ENCODE measurements around the gene DDOST.

DDOST gene

DNA sequence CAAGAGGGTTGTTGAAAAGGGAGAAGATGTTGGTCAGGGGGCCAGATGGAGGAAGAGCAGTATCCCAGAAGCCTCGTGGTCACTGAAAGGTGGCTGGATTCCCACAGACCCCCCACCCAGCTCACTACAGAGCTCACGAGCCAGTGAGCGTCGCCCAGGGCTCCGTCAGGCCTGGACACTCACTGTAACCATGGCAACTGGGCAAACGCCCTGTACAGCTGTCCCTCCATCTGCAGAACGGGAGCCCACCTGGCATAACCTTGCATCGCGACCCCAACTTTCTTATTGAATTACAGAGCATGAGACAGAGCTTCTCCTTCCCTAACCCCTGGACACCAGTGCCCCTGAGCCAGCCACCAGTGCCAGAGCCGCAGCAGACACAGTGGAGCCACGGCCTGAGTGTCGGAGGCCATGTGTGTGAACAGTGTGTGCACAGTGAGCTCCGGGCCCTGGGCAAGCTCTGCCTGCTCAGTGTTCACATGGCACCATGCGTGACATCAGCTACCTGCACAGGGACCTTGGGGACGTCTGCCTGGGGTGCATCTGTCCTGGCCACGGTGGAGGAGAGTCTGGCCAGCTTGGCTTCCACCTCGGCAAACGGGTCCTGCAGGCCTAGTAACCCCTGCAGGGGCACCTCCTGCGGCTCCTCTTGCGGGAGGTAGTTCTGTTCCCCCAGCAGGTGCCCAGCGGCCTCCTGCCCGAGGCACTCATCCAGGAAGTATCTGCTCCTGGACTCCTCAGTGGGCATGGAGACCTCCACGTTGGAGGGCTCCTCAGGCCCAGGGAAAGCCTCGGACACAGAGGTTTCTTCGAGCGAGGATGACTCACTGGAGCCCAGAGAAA is 25.9 kb upstream of the DDOST start:
- no peak for TF ChIP-seq EZH2phosphoT487 (conservative IDR thresholded peaks at IDR 0.05; ENCODE audit: low read length)
- TF ChIP-seq, protein P1, sequence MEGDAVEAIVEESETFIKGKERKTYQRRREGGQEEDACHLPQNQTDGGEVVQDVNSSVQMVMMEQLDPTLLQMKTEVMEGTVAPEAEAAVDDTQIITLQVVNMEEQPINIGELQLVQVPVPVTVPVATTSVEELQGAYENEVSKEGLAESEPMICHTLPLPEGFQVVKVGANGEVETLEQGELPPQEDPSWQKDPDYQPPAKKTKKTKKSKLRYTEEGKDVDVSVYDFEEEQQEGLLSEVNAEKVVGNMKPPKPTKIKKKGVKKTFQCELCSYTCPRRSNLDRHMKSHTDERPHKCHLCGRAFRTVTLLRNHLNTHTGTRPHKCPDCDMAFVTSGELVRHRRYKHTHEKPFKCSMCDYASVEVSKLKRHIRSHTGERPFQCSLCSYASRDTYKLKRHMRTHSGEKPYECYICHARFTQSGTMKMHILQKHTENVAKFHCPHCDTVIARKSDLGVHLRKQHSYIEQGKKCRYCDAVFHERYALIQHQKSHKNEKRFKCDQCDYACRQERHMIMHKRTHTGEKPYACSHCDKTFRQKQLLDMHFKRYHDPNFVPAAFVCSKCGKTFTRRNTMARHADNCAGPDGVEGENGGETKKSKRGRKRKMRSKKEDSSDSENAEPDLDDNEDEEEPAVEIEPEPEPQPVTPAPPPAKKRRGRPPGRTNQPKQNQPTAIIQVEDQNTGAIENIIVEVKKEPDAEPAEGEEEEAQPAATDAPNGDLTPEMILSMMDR (IDR thresholded peaks at IDR 0.05; ENCODE audit: insufficient read depth, low read length, poor library complexity, severe bottlenecking) = no peak
- H3K79me2 ChIP-seq (ENCODE audit: insufficient read depth, low read length) = no peaks in the 10 kb centered on the region

DNA sequence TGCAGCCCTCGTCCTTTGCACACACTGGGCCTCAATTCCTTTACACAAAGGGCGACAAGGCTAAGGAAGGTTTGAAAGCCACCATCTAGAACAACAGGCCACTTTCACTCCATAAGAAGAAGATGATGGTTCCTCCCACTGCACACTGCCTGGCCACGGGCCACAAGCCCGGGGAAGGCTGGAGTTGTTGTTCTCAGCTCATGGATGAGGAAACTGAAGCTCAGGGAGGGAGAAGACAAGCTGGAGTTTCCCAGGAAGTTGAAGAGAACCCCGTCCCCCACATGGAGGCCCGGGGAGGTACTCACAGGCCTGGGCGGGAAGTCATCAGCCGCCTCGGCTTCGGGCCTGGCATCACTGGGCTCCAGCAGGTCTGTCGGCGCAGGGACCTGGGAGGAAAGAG is 24.6 kb upstream of the DDOST start:
- Histone ChIP-seq H3K9ac (ENCODE audit: low read length) (no peak overlapping the region), H2AFZ (ENCODE audit: low read depth, low read length, severe bottlenecking) (no peak overlapping the region), H3K36me3 (ENCODE audit: low read length) (no peaks in the 10 kb centered on the region), H3K9me3 (ENCODE audit: insufficient read depth, low read length) (no peaks in the 10 kb centered on the region), H4K20me1 (ENCODE audit: low read depth, low read length) (no peaks in the 10 kb centered on the region), H3K79me2 (ENCODE audit: insufficient read depth, low read length) (no peaks in the 10 kb centered on the region), H3K27ac (ENCODE audit: low read depth, low read length) (no peak overlapping the region), H3K27me3 (ENCODE audit: low read length) (no peaks in the 10 kb centered on the region), H3F3A (ENCODE audit: insufficient read depth) (no peaks in the 10 kb centered on the region), H3K4me3 (ENCODE audit: insufficient read depth, low read length, poor library complexity, severe bottlenecking) (no peak overlapping the region), H3K4me2 (ENCODE audit: low read depth, low read length, poor library complexity, severe bottlenecking) (no peak overlapping the region), H3K9me2 (replicated peaks; ENCODE audit: insufficient read depth, low read length) (no peaks in the 10 kb centered on the region)
- TF ChIP-seq, protein P1 (IDR thresholded peaks at IDR 0.05; ENCODE audit: insufficient read depth, low read length, poor library complexity, severe bottlenecking) = no peak
- no peak for TF ChIP-seq EZH2phosphoT487 (conservative IDR thresholded peaks at IDR 0.05; ENCODE audit: low read length)

More for the DNA sequence above, 25.9 kb upstream of the DDOST start:
- no peak overlapping the region for H3K4me3 ChIP-seq (ENCODE audit: insufficient read depth, low read length, poor library complexity, severe bottlenecking)
- H2AFZ ChIP-seq (ENCODE audit: low read depth, low read length, severe bottlenecking) = no peak overlapping the region
- no peak overlapping the region for H3K27ac ChIP-seq (ENCODE audit: low read depth, low read length)
- no peaks in the 10 kb centered on the region for H3K27me3 ChIP-seq (ENCODE audit: low read length)
- no peaks in the 10 kb centered on the region for H3K9me3 ChIP-seq (ENCODE audit: insufficient read depth, low read length)
- H3K36me3 ChIP-seq (ENCODE audit: low read length) = no peaks in the 10 kb centered on the region
- H4K20me1 ChIP-seq (ENCODE audit: low read depth, low read length) = no peaks in the 10 kb centered on the region
- no peak overlapping the region for H3K4me2 ChIP-seq (ENCODE audit: low read depth, low read length, poor library complexity, severe bottlenecking)
- no peak overlapping the region for H3K9ac ChIP-seq (ENCODE audit: low read length)
- H3F3A ChIP-seq (ENCODE audit: insufficient read depth) = no peaks in the 10 kb centered on the region
- no peaks in the 10 kb centered on the region for H3K9me2 ChIP-seq (replicated peaks; ENCODE audit: insufficient read depth, low read length)

DNA sequence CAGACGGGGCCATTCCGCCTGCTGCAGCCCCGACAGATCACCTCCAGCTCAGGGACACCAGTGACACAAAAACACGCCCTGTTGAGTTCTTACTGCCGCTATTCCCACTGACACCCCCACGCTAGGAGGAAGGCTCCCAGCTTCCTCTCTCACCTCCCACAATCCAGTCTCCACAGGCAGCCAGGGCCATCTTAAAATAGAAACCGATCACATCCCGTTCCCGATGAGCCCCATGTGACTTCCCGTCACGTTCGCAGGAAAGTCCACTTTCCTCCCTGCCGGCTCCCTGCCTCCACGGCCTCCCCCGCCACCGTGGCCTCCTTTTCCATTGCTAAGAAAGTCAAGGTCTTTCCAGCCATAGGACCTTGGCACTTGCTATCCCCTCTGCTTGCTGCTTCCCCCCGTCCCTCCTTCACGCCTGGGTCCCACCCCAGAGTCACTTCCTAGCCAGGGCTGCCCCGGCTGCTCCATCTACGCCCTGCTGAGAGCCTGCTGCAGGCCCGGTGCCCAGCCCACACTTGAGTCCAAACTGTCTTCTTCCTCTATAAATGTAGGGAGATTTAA is 24.0 kb upstream of the DDOST start:
- Histone ChIP-seq H2AFZ (ENCODE audit: low read depth, low read length, severe bottlenecking) (no peak overlapping the region), H3F3A (ENCODE audit: insufficient read depth) (no peaks in the 10 kb centered on the region), H3K4me2 (ENCODE audit: low read depth, low read length, poor library complexity, severe bottlenecking) (no peak overlapping the region), H3K9me2 (replicated peaks; ENCODE audit: insufficient read depth, low read length) (no peaks in the 10 kb centered on the region), H3K4me3 (ENCODE audit: insufficient read depth, low read length, poor library complexity, severe bottlenecking) (no peak overlapping the region), H4K20me1 (ENCODE audit: low read depth, low read length) (no peaks in the 10 kb centered on the region), H3K36me3 (ENCODE audit: low read length) (no peaks in the 10 kb centered on the region), H3K79me2 (ENCODE audit: insufficient read depth, low read length) (no peaks in the 10 kb centered on the region), H3K9ac (ENCODE audit: low read length) (no peak overlapping the region), H3K27ac (ENCODE audit: low read depth, low read length) (no peak overlapping the region), H3K9me3 (ENCODE audit: insufficient read depth, low read length) (no peaks in the 10 kb centered on the region), H3K27me3 (ENCODE audit: low read length) (no peaks in the 10 kb centered on the region)
- no peak for TF ChIP-seq EZH2phosphoT487 (conservative IDR thresholded peaks at IDR 0.05; ENCODE audit: low read length)
- TF ChIP-seq, protein P1 (IDR thresholded peaks at IDR 0.05; ENCODE audit: insufficient read depth, low read length, poor library complexity, severe bottlenecking) = no peak

Data from SU-DHL-6 (cell line).